Gastrocnemius medialis (tissue), 4 donors: Measurements from ENCODE around the gene RCOR3. TPM values are rescaled to one million over a fixed set of nuclear protein-coding genes. Genes with fewer than 3 reads are reported as not detected.

Experiments used
- ATAC-seq, 2 donors: fragments of 150-250 bp; one replicate each; pipeline ENCODE4 v1.9.1; 2016
- DNase-seq, 2 donors: peaks; one replicate each; pipeline ENCODE4 v3.0.0-alpha.2; 2019
- H3K27ac ChIP-seq, 4 donors: fragments of 200-600 bp; sonication (generic); 1 replicate in 1 of 4; 2 replicates in 3 of 4; pipeline ENCODE4 v1.5.1; 2016 to 2018; ENCODE audit warnings: mild to moderate bottlenecking in 2 of 4, moderate library complexity in 1 of 4
- H3K27me3 ChIP-seq, 3 donors: fragments of 200-600 bp; sonication (generic) in 2 of 3; 1 replicate in 1 of 3; 2 replicates in 2 of 3; pipeline versions ENCODE4 v1.5.1 to v1.6.0; 2016 to 2019; ENCODE audit warnings: mild to moderate bottlenecking in 1 of 3, moderate library complexity in 1 of 3
- H3K36me3 ChIP-seq, 2 donors: fragments of 200-600 bp; sonication (generic) in 1 of 2; one replicate each; pipeline ENCODE4 v1.5.1; 2017 to 2018
- H3K4me1 ChIP-seq, 2 donors: fragments of 200-600 bp; sonication (generic) in 1 of 2; one replicate each; pipeline ENCODE4 v1.5.1; 2016 to 2017; ENCODE audit warnings: mild to moderate bottlenecking in 2 of 2
- H3K4me3 ChIP-seq, 4 donors: fragments of 200-600 bp; sonication (generic) in 3 of 4; 1 replicate in 1 of 4; 2 replicates in 3 of 4; pipeline ENCODE4 v1.5.1; 2016 to 2019; ENCODE audit warnings: mild to moderate bottlenecking in 2 of 4
- H3K9me3 ChIP-seq, 3 donors: fragments of 200-600 bp; sonication (generic) in 2 of 3; 1 replicate in 1 of 3; 2 replicates in 2 of 3; pipeline ENCODE4 v1.5.1; 2016 to 2019
- CTCF ChIP-seq, 5 experiments: fragments of 450-650 bp in 3 of 5; fragments of 200-600 bp in 2 of 5; sonication (generic) in 2 of 5; IDR thresholded peaks in 4 of 5; conservative IDR thresholded peaks in 1 of 5; 1 replicate in 4 of 5; 2 replicates in 1 of 5; pipeline ENCODE4 v1.5.1; 2016 to 2019; ENCODE audit warnings: antibody characterized with exemption in 5 of 5, mild to moderate bottlenecking in 3 of 5, moderate library complexity in 3 of 5
- POLR2A ChIP-seq, 2 donors: fragments of 450-650 bp; IDR thresholded peaks; one replicate each; pipeline ENCODE4 v1.6.1; 2017; ENCODE audit warnings: antibody characterized with exemption in 2 of 2, mild to moderate bottlenecking in 2 of 2, moderate library complexity in 2 of 2
- in situ Hi-C, 4 donors: fragments of 200-750 bp; cut with MboI; loops; one replicate each; pipeline versions ENCODE4 v1.15.0 to v1.8.0; 2017; ENCODE audit warnings: low sequenced_read_pairs in 4 of 4
- intact Hi-C: fragments of 100-400 bp; cut with DNase I; formaldehyde crosslinking; loops from one replicate; pipeline ENCODE4 v1.15.1; 2023; ENCODE audit warnings: low total_unique reads
- total RNA-seq, 4 donors: library from RNA; depleted of rRNA; stranded (reverse); fragments of >200 nt; gene quantifications; one replicate each; pipeline versions ENCODE4 v1.1.0 to v1.2.3, GENCODE V29; 2016

RCOR3 gene
- total RNA-seq, 4 donors from 2014 or later, result 41.3 to 72.9 (median 61.3) TPM

GRCh38 chr1:211352985-211353515, 93.9 kb downstream of the RCOR3 start:
- Histone ChIP-seq H3K27me3 (no peaks in the 10 kb centered on the region), H3K4me3 (no peak overlapping the region), H3K9me3 (no peaks in the 10 kb centered on the region), H3K36me3 (no peaks in the 10 kb centered on the region), H3K27ac (no peak overlapping the region), H3K4me1 (no peaks in the 10 kb centered on the region)
- intact Hi-C loops, result no loop called here
- ATAC-seq (no peak), DNase-seq (no peak)
- peak in 3 of 5 experiments; percentile 20 to 53 (median 36) for TF ChIP-seq CTCF (IDR thresholded peaks at IDR 0.05 in 4 of 5, conservative IDR thresholded peaks at IDR 0.05 in 1 of 5)
- TF ChIP-seq POLR2A (IDR thresholded peaks at IDR 0.05), result no peak
- in situ Hi-C loops, result no loop called here

GRCh38 chr1:211353562-211354212, 94.5 kb downstream of the RCOR3 start:
- no peak overlapping the region for H3K4me3 ChIP-seq
- in situ Hi-C loops, result no loop called here
- no peak for DNase-seq
- no peaks in the 10 kb centered on the region for H3K36me3 ChIP-seq
- intact Hi-C loops, result no loop called here
- no peaks in the 10 kb centered on the region for H3K9me3 ChIP-seq
- no peaks in the 10 kb centered on the region for H3K27me3 ChIP-seq
- no peak for TF ChIP-seq CTCF (IDR thresholded peaks at IDR 0.05 in 4 of 5, conservative IDR thresholded peaks at IDR 0.05 in 1 of 5)
- no peak for TF ChIP-seq POLR2A (IDR thresholded peaks at IDR 0.05)
- no peaks in the 10 kb centered on the region for H3K4me1 ChIP-seq
- no peak overlapping the region for H3K27ac ChIP-seq
- no peak for ATAC-seq

GRCh38 chr1:211355873-211356272, 96.7 kb downstream of the RCOR3 start:
- Histone ChIP-seq H3K27ac (no peak overlapping the region), H3K4me3 (no peak overlapping the region), H3K4me1 (no peaks in the 10 kb centered on the region), H3K36me3 (no peaks in the 10 kb centered on the region), H3K9me3 (no peaks in the 10 kb centered on the region), H3K27me3 (no peaks in the 10 kb centered on the region)
- DNase-seq, result no peak
- ATAC-seq, result no peak
- intact Hi-C loops, result no loop called here
- TF ChIP-seq POLR2A (IDR thresholded peaks at IDR 0.05) (no peak), CTCF (IDR thresholded peaks at IDR 0.05 in 4 of 5, conservative IDR thresholded peaks at IDR 0.05 in 1 of 5) (no peak)
- in situ Hi-C loops, result no loop called here

GRCh38 chr1:211356723-211357407, 97.7 kb downstream of the RCOR3 start:
- DNase-seq (no peak), ATAC-seq (no peak)
- TF ChIP-seq CTCF (IDR thresholded peaks at IDR 0.05 in 4 of 5, conservative IDR thresholded peaks at IDR 0.05 in 1 of 5), result no peak
- no peak for TF ChIP-seq POLR2A (IDR thresholded peaks at IDR 0.05)
- H3K36me3 ChIP-seq, result no peaks in the 10 kb centered on the region
- H3K27ac ChIP-seq, result no peak overlapping the region
- intact Hi-C loops, result no loop called here
- no peaks in the 10 kb centered on the region for H3K9me3 ChIP-seq
- H3K27me3 ChIP-seq, result no peaks in the 10 kb centered on the region
- no peaks in the 10 kb centered on the region for H3K4me1 ChIP-seq
- no peak overlapping the region for H3K4me3 ChIP-seq
- in situ Hi-C loops, result no loop called here
